GM18526 (cell line): ENCODE data around the gene GLCE.

ENCODE experiments used
- POLR2A ChIP-seq: IDR thresholded peaks from 3 replicates; pipeline ENCODE4 v1.6.1; 2011; ENCODE audit not compliant: insufficient read length; ENCODE audit errors: extremely low read depth

GLCE gene

DNA sequence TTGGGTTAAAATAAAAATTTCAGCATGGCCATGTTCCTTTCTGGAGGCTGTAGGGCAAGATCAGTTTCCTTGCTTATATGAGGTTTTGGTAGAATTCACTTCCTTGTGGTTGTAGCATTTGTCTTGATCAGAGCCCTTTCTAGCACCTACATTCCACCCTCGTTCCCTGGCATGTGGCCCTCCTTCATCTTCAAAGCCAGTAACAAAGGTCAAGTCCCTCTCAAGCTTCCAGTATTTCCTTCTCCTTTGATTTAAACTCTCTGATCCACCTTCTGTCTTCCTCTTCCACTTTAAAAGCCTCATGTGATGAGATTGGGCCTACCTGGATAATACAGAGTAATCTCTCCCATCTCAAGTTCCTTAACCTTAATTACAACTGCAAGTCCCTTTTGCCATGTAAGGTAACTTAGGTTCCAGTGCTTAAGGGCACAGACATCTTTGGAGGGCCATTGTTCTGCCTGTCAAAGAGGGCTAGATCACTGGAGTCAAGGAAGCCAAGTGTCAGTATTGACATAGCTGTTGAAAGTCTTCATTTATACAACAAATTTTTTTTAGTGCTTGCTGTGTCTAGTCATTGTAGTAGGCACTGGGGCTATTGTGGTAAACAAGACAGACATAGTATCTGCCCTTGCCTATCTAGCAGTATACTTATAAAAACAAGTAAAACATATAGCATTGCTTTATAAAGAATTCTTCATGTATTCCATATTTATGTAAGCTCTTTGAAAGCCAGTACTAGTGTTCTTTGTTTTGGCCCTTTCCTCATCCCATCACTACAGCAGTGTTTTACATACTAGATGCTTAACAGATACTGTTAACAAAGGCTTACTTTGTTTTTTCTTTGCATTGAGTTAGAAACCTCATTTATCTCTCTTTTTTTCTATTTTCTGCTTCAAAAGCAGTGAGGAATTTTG, 40.7 kb downstream of the GLCE start:
- no peak for TF ChIP-seq POLR2A

DNA sequence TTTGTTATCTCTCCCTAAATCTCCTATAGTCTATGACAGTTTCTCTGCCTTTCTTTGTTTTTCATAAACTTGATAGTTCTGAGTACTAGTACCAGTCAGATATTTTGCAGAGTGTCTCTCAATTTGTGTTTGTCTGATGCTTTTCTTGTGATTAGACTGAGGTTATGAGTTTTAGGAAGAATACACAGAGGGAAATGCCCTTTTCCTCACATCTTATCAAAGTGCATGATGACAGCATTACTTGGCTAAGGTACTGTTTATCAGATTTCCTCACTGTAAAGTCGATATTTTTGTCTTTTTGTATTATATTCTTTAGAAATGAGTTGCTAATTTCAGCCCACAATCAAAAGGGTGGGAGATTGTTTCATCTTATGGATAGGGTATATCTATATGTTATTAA, 45.6 kb downstream of the GLCE start:
- TF ChIP-seq POLR2A = no peak

DNA sequence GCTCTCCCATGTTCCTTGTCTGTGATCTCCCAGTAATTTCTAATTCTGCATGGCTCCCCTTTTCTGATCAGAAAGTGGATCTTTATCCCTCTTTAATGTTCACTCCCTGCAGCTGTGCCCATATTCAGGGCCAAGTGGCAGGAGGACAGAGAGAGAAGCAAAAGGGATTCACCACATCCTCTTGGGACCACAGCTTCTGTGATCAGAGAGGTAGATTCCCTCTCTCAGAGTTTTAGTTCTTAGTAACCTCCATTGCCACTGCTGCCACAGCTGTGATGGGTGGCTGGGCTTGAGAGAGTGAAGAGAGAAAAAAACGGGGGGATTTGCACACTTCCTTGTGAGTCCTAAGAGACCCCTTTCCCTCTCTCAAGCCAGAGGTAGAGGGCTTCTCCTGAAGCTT, 49.2 kb downstream of the GLCE start:
- TF ChIP-seq POLR2A = no peak

DNA sequence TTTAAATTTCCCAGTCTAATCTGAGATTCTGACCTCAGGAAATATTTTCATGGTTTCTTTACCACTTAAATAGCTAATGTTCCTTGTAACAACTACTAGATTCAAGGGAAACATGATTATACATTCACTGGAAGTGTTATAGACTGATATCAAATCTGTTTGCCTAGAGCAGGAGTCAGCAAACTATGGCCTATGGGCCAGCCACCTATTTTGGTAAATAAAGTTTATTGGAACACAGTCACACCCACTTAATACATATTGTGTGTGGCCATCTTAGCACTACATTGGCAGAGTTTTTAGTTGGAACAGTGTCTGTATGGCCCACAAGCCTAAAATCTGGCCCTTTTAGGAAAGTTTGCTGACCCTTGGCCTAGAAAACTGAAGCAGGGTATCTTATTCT, 50.1 kb downstream of the GLCE start:
- no peak for TF ChIP-seq POLR2A

DNA sequence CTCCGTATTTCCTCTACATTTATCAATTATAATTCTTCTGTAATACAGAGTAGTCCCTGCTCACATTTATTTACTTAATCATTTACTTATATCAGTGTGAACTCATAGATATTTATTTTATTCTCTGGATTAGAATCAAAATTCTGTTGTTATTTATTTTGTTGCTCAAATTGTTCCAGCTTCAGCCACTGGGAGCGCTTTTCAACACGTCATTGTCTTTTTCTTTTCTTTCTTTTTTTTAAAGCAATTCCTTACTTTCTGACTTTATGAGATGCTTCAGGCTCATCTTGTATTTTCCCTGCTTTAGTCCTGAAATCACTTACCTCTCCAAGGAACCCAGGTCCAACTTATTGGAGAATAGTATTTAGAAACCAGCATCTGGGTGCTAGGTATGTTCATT, 53.4 kb downstream of the GLCE start:
- no peak for TF ChIP-seq POLR2A

DNA sequence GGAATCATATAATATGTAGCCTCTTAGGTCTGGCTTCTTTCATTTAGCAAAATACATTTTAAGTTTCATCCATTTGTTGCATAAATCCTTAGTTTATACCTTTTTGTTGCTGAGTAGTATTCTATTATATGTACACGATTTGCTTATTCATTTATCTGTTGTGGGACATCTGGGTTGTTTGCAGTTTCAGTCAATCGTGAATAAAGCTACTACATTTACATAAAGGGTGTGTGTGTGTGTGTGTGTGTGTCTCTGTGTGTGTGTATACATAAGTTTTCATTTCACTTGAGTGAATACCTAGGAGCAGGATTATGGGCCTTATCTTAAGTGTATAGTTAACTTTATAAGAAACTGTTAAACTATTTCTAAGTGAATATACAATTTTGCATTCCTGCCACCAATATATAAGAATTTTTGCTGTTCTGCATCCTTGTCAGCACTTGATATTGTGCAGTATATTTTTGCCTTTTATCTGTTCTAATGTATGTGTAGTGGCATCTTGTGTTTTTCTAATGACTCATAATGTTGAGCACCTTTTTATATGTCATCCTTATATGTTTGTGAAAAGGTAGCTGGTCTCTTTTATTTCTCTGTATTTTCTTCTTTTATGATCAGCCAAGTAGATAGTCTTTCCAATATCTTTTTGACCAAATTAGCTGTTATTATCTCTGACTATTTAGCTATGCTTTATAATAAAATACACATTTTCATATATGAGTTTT, 55.0 kb downstream of the GLCE start:
- no peak for TF ChIP-seq POLR2A

DNA sequence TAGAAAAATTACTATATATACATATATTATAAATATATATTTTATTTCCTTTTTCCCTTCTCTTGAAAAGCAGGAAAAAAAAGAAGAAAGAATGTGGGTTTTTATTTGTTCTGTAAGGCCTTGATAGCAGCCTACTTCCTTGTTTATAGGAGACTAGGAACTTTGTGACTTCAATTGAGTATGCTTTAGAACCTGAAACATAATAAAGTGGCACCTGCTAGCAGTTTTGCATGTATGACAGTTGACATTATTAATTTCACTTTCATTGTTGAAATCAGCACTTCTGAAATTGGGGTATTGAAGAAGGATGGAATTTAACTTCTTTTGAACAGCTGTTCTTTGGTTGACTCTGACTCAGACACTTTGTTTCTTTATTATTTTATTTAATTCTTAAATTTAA, 56.9 kb downstream of the GLCE start:
- no peak for TF ChIP-seq POLR2A

DNA sequence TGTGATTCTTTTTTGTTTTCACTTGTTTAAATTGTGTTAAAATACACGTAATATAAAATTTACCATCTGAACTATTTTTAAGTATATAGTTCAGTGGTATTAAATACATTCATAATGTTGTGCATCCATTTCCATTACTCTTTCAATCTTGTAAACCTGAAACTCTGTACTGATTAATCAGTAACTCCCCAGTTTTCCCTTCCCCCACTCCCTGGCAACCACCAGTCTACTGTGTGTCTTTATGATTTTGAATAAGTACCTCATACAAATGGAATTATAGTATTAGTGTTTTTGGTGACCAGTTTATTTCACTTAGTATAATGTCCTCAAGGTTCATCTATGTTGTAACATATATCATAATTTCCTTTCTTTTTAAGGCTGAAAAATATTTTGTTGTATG, 59.3 kb downstream of the GLCE start:
- no peak for TF ChIP-seq POLR2A

DNA sequence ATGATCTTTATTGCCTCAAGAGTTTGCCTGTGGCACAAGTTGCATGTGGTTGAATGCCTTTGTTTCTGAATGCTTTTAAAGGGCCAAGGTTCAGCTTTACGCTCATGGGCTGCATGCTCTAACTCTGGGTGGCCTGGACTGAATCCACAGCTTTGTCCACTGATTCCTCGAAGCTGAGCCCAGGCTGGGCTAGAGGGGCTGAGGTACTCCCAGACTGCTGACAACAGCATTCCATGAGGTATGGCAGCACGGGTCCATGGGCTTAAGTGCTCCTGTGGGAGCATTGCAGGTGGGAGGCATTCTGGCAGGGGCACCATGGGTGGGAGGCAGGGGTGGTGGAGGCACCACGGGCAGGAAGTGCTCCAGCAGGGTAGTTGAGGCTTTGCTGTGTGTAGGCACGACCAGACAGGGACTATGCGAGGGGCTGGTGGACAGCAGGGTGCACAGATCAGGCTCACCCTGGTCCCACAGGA, 61.6 kb downstream of the GLCE start:
- TF ChIP-seq POLR2A = no peak

DNA sequence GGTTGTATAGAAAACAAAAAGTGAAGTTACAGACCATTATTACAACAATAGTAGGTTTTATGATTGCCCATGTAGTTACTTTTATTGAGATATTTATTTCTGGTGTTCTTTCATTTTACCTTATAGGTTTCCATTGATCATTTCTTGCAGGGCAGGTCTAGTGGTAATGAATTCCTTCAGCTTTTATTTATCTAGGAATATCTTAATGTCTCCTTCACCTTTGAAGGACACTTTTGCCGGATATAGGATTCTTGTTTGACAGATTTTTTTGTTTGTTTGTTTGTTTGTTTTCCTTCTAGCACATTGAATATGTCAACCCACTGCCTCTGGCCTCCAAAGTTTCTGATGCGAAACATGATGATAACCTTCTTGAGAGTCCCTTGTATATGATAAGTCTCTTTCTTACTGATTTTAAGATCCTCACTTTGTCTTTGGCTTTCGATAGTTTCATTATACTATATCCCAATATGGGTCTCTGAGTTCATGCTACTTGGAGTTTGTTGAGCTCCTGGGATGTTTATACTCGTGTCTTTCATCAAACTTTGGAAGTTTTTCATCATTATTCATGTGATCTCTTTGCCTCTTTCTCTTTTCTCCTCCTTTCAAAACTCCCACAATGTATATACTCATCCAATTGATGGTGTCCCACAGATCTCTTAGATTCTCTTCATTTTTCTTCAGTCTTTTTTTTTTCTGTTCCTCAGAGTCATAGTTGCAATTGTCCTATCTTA, 62.8 kb downstream of the GLCE start:
- TF ChIP-seq POLR2A = no peak

DNA sequence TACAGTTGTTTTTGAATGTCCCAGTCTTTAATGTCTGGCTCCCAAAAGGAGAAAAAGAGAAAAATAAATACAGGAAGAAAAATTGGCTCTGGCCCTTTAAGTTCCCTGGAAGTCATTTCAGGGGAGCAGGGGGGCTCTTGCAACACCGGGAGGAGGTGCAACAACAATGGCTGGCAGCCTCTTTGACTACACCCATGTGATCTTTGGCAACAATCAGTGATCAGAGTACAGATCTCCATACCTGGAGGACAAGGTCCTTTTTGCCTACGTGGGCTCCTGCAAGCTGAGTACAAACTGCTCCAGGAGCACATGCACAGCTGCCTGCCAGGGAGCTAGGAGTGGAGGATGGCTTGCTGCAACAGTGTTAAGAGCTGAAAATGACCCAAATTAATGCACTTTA, 63.9 kb downstream of the GLCE start:
- no peak for TF ChIP-seq POLR2A

DNA sequence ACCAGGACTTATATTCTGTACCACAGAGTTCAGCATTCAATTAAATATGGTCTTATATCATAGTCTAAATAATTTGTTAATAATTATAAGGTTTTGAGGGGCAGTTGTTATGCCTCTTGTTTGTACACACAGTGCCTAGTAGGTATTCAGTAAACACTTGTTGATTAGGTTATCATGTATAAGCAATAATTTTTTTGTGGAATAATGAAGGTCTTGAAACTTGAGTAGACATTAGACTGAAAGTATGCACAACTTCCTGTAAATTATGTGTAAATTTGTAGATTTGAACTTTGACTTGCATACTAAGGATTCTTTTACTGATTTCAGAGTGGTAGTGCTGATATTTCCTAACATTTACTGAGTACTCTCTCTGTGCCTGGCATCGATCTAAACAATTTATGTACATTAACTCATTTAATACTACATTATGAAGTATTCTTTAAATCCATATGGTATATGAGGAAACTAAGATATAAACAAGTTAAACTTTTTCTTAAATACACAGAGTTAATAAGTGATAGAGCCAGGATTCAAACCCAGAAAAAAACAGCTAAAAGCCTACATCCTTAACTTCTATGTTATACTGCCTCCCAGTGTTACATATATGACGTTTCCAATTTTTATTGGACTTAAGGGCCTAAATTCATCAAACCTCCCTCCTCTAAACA, 65.1 kb downstream of the GLCE start:
- no peak for TF ChIP-seq POLR2A

DNA sequence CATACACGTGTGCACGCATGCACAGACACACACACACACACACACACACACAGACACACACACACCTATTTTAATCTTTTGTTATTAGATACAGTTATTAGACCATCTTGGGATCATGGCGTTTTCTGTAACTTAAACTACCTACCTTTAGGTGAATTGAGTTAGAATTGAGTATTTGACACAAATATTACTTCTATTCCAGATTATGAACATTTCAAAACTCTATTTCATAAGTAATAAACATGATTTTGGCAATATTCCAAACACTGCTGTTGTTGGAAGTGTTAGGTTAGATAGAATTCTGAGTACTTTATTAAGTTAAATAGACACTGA, 65.6 kb downstream of the GLCE start:
- no peak for TF ChIP-seq POLR2A

DNA sequence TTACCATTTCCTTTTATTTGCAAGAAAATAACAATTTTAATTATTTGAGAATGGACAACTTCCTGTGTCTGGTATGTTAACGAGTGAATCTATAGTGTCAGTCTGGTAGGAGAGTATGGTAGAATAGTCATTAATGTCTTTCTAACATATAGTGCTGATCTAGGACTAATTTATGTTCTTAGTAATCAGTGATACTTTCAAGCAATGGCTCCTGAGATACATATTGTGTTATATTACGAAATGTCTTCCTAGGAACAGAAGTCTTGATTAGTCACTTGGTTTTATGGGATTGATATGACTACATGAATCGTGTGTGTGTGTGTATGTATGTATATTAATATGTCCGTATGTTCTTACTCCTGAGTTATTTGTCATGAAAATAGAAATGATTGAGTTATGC, 71.7 kb downstream of the GLCE start:
- no peak for TF ChIP-seq POLR2A

DNA sequence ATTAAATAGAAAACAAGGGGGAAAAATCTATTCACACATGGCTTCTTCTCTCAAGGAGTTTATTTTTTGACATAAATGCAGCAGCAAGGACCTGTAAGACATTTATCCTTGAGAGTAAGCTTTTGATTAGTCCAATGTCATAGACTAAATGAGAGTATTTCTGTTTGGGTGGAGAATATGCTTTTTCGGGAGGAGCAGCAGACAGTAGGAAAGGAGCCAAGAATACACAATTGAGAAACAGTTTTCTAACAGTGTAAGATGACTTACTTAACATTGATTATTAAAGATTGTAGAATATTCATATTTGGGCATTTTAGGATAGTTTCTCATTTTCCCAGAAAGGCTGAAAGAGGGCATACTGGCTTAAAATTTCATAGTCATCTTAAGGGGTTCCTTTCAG, 72.3 kb downstream of the GLCE start:
- no peak for TF ChIP-seq POLR2A
